GM23248 (cell line): Measurements from ENCODE around the gene L3MBTL4. TPM values are rescaled to one million over a fixed set of nuclear protein-coding genes. Genes with fewer than 3 reads are reported as not detected.
"Not testable (repeated sequence)": the region's sequence is repeated elsewhere in the genome, so short reads cannot be mapped to it uniquely, and the experiment has no call there.

Experiments used
- DNase-seq: peaks from one replicate; pipeline ENCODE4 v3.0.0-alpha.2; 2015
- H2AFZ ChIP-seq: fragments of 200-600 bp; sonication (generic); 2 replicates; pipeline ENCODE4 v1.6.1; 2016; ENCODE audit warnings: antibody characterized with exemption
- H3F3A ChIP-seq: fragments of 200-600 bp; sonication (generic); 2 replicates; pipeline ENCODE4 v1.6.1; 2016; ENCODE audit warnings: mild to moderate bottlenecking, antibody characterized with exemption, mixed run types; ENCODE audit not compliant: insufficient read depth
- H3K27ac ChIP-seq: fragments of 200-600 bp; sonication (generic); 2 replicates; pipeline ENCODE4 v1.5.1; 2016; ENCODE audit warnings: mild to moderate bottlenecking
- H3K27me3 ChIP-seq: fragments of 200-600 bp; sonication (generic); replicated peaks from 2 replicates; pipeline ENCODE4 v1.6.1; 2016; ENCODE audit warnings: mild to moderate bottlenecking; ENCODE audit not compliant: insufficient read depth
- H3K36me3 ChIP-seq: fragments of 200-600 bp; sonication (generic); 2 replicates; pipeline ENCODE4 v1.6.1; 2016; ENCODE audit warnings: low read depth, mild to moderate bottlenecking
- H3K4me1 ChIP-seq: fragments of 200-600 bp; sonication (generic); 2 replicates; pipeline ENCODE4 v1.6.1; 2016; ENCODE audit warnings: mild to moderate bottlenecking; ENCODE audit not compliant: insufficient read depth
- H3K4me2 ChIP-seq: fragments of 200-600 bp; sonication (generic); one replicate; pipeline ENCODE4 v1.6.1; 2016; ENCODE audit warnings: mild to moderate bottlenecking; ENCODE audit not compliant: unreplicated experiment
- H3K4me3 ChIP-seq: fragments of 200-600 bp; sonication (generic); 2 replicates; pipeline ENCODE4 v1.5.1; 2016; ENCODE audit warnings: mild to moderate bottlenecking
- H3K79me2 ChIP-seq: fragments of 200-600 bp; sonication (generic); 2 replicates; pipeline ENCODE4 v1.6.1; 2016; ENCODE audit warnings: mild to moderate bottlenecking; ENCODE audit not compliant: insufficient read depth
- H3K9ac ChIP-seq: fragments of 200-600 bp; sonication (generic); 2 replicates; pipeline ENCODE4 v1.6.1; 2016; ENCODE audit warnings: mild to moderate bottlenecking
- H3K9me2 ChIP-seq: fragments of 200-600 bp; sonication (generic); 2 replicates; pipeline ENCODE4 v1.6.1; 2016; ENCODE audit warnings: mixed run types, mild to moderate bottlenecking, moderate library complexity; ENCODE audit not compliant: insufficient read depth
- H3K9me3 ChIP-seq: fragments of 200-600 bp; sonication (generic); one replicate; pipeline ENCODE4 v1.6.1; 2017; ENCODE audit warnings: low read depth
- H4K20me1 ChIP-seq: fragments of 200-600 bp; sonication (generic); 2 replicates; pipeline ENCODE4 v1.6.0; 2016; ENCODE audit not compliant: insufficient read depth
- EZH2 ChIP-seq: fragments of 200-600 bp; sonication (generic); IDR thresholded peaks from 2 replicates; pipeline ENCODE4 v1.6.1; 2018; ENCODE audit warnings: antibody characterized with exemption, mild to moderate bottlenecking; ENCODE audit not compliant: insufficient read depth, poor library complexity, severe bottlenecking
- EZH2phosphoT487 ChIP-seq: fragments of 200-600 bp; sonication (generic); IDR thresholded peaks from 2 replicates; pipeline ENCODE4 v1.6.1; 2018; ENCODE audit warnings: antibody characterized with exemption, moderate library complexity, mild to moderate bottlenecking, low read depth; ENCODE audit not compliant: insufficient read depth
- WGBS, 2 experiments: methylation state at CpG; one replicate each; pipeline ENCODE4 v1.1.6; 2015 to 2017; ENCODE audit warnings: low lambda C conversion rate in 2 of 2, low coverage in 1 of 2; ENCODE audit errors: missing lambda C conversion rate in 2 of 2; 5-methylcytosine and 5-hydroxymethylcytosine counted together
- in situ Hi-C: fragments of 300-500 bp; cut with MboI; formaldehyde crosslinking; loops from 2 replicates; pipeline ENCODE4 v1.15.0; 2020
- polyA plus RNA-seq: library from polyadenylated mRNA; unstranded; fragments of >200 nt; fragmentation: Nextera tagmentation; extraction: Ambion mirVana; gene quantifications from 2 replicates; pipeline ENCODE4 v1.2.1, GENCODE V29; 2016
- total RNA-seq: library from RNA; depleted of rRNA; stranded (reverse); fragments of >200 nt; shearing (Covaris generic); gene quantifications from 2 replicates; pipeline ENCODE4 v1.2.3, GENCODE V29; 2014

Gene L3MBTL4
- total and polyA plus RNA-seq, 2 experiments from 2014 or later, result not detected

DNA sequence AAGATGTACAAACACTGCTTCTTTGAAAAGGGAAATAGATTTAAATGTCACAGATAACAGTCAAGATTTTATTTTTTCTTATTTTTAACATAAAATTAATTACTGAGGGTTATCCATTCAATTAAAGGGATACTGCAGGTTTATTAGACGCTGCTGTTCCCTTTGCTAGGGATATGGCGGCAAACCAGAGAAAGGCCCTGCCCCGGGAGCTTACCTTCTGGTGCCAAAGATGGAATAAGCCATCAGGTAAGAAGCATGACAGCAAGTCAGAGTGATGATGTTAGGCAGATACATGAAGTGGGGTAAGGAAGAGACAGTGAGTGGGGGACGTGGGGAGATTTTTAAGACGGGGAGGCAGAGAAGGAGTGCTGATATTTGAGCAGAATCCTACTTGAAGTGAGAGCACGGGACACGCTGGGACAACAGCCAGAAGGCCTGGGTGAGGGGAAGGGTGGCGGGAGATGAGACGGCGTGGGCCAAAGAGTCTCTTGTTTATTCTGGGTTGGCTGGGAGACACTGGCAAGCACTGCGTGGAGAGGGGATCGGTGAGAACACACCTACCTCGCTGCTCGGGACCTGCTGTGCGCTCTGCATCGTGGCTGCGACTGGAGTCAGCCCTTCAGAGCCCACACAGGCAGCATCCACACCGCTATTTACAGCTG, 268.9 kb downstream of the L3MBTL4 start:
- Histone ChIP-seq H3K79me2 (no peaks in the 10 kb centered on the region), H4K20me1 (no peaks in the 10 kb centered on the region), H3K4me3 (no peak overlapping the region), H3K9me3 (no peaks in the 10 kb centered on the region), H3K36me3 (no peaks in the 10 kb centered on the region), H3K4me2 (no peak overlapping the region), H2AFZ (no peak overlapping the region), H3K9ac (no peak overlapping the region), H3K27ac (no peak overlapping the region), H3K4me1 (no peaks in the 10 kb centered on the region), H3F3A (no peaks in the 10 kb centered on the region), H3K27me3 (no peaks in the 10 kb centered on the region), H3K9me2 (no peaks in the 10 kb centered on the region)
- no peak for DNase-seq
- in situ Hi-C loops, result no loop called here
- TF ChIP-seq EZH2 (no peak), EZH2phosphoT487 (no peak)
- WGBS, 2 experiments, result 60 to 63% methylated on average over 17 to 18 of the region's 18 CpGs

DNA sequence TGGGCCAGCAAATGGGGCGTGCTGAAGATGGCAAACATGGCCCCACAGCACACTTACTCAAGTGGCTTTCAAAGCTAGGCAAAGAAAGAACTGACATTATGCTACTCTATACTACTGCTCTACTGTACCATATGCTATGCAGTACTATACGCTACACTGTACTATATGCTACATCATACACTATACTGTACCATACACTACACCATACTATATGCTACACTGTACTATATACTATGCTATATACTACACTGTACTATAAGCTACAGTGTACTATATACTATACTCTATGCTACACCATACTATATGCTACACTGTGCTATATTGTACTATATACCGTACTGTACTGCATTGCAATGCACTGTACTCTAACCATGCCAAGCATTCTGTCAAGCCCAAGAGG, 275.7 kb downstream of the L3MBTL4 start:
- TF ChIP-seq EZH2phosphoT487 (no peak), EZH2 (no peak)
- Histone ChIP-seq H3K27ac (no peak overlapping the region), H3F3A (no peaks in the 10 kb centered on the region), H3K4me3 (no peak overlapping the region), H3K9ac (no peak overlapping the region), H4K20me1 (no peaks in the 10 kb centered on the region), H3K79me2 (no peaks in the 10 kb centered on the region), H3K4me1 (no peaks in the 10 kb centered on the region), H2AFZ (no peak overlapping the region), H3K27me3 (no peaks in the 10 kb centered on the region), H3K9me3 (no peaks in the 10 kb centered on the region), H3K36me3 (no peaks in the 10 kb centered on the region), H3K4me2 (no peak overlapping the region), H3K9me2 (no peaks in the 10 kb centered on the region)
- 77 to 81% methylated on average over 3 of the region's 3 CpGs for WGBS, 2 experiments
- in situ Hi-C loops, result no loop called here
- no peak for DNase-seq

GRCh38 chr18:6135901-6136300, 278.8 kb downstream of the L3MBTL4 start:
- H3K79me2 ChIP-seq, in situ Hi-C loops: not testable (repeated sequence)

GRCh38 chr18:6135029-6135428, 279.7 kb downstream of the L3MBTL4 start:
- H3K27me3 ChIP-seq, H4K20me1 ChIP-seq, H3K27ac ChIP-seq, H3F3A ChIP-seq, H3K9me2 ChIP-seq, H2AFZ ChIP-seq, H3K4me1 ChIP-seq, H3K9ac ChIP-seq, H3K36me3 ChIP-seq, H3K79me2 ChIP-seq, H3K4me2 ChIP-seq, H3K4me3 ChIP-seq, DNase-seq, in situ Hi-C loops, H3K9me3 ChIP-seq: not testable (repeated sequence)
- WGBS, 2 experiments, result 63 to 81% methylated on average over 2 of the region's 2 CpGs

More at GRCh38 chr18:6135901-6136300, 278.8 kb downstream of the L3MBTL4 start:
- not testable (repeated sequence) for H3K9ac ChIP-seq, H3F3A ChIP-seq, H3K27me3 ChIP-seq, H3K9me3 ChIP-seq, H4K20me1 ChIP-seq, H3K4me3 ChIP-seq, H3K4me2 ChIP-seq, H2AFZ ChIP-seq, H3K27ac ChIP-seq, H3K9me2 ChIP-seq, DNase-seq, H3K4me1 ChIP-seq, H3K36me3 ChIP-seq
- 72 to 73% methylated on average over 1 of the region's 1 CpG for WGBS, 2 experiments

DNA sequence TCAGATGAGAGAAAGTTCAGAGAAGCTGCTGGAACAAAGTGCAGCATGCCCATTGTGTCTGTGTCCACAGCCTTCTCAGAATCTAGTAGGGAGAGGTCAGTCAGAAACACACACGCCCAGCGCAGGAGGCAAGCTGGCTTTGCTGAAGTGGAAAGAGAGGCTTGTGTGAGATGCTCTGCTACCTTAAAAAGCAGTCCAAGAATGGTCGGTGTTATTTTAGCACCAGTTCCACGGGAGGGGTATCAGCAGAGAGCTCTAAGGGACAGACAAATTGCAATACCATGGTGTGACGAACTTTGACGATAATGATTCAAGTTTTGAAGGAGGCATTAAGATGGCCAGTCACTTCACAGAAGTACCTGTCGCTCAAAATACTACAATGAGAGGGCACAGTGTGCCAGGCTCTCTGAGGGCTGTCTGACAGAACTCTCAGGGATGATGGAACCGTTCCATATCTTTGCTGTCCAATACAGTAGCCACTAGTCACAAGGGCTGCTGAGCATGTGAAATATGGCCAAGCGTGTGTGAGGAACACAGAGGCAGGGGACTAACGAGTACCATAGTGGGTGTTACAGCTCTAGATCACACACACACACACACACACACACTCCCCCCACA, 281.9 kb downstream of the L3MBTL4 start:
- in situ Hi-C loops, result no loop called here
- no peaks in the 10 kb centered on the region for H3K36me3 ChIP-seq
- no peak overlapping the region for H2AFZ ChIP-seq
- no peak overlapping the region for H3K4me3 ChIP-seq
- H3K4me1 ChIP-seq, result no peaks in the 10 kb centered on the region
- H3K4me2 ChIP-seq, result no peak overlapping the region
- H3K9ac ChIP-seq, result no peak overlapping the region
- H3K27me3 ChIP-seq, result no peaks in the 10 kb centered on the region
- no peak for DNase-seq
- H3K9me3 ChIP-seq, result no peaks in the 10 kb centered on the region
- TF ChIP-seq EZH2phosphoT487 (no peak), EZH2 (no peak)
- no peaks in the 10 kb centered on the region for H4K20me1 ChIP-seq
- H3K79me2 ChIP-seq, result no peaks in the 10 kb centered on the region
- no peaks in the 10 kb centered on the region for H3F3A ChIP-seq
- WGBS, 2 experiments, result 54 to 57% methylated on average over 10 of the region's 10 CpGs
- no peaks in the 10 kb centered on the region for H3K9me2 ChIP-seq
- H3K27ac ChIP-seq, result no peak overlapping the region
